HUDEP-2 (cell line): ENCODE data around the gene PDX1.
"Not testable (repeated sequence)": the region's sequence is repeated elsewhere in the genome, so short reads cannot be mapped to it uniquely, and the experiment has no call there.

Source experiments
- DNase-seq, 76 experiments: peaks; one replicate each; lab custom pipeline; 2025; ENCODE audit not compliant: unreplicated experiment in 76 of 76; lab: John Stamatoyannopoulos, UW

Gene PDX1

DNA sequence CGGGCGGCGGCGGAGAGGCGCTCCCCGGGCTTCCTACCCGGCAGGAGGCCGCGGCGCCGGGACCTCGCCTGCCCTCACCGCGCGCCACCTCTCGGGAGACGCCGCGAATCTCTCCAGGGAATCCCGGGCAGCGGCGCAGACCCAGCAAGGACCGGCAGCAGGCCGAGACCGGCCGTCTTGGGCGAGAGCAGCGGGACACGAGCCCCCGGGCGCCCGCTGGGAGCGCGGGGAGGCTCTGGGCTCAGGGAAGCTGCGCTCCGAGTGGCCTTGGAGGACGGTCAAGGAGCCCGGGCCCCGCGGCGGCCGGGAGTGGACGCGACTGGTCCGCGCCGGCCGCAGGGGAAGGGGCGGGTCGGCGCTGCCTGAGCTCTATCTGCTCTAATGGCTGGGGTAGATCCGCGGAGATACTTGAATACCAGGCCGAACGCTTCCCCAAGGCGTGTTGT, 34.6 kb downstream of the PDX1 start:
- peak in 1 of 76 experiments; percentile 2 for DNase-seq

DNA sequence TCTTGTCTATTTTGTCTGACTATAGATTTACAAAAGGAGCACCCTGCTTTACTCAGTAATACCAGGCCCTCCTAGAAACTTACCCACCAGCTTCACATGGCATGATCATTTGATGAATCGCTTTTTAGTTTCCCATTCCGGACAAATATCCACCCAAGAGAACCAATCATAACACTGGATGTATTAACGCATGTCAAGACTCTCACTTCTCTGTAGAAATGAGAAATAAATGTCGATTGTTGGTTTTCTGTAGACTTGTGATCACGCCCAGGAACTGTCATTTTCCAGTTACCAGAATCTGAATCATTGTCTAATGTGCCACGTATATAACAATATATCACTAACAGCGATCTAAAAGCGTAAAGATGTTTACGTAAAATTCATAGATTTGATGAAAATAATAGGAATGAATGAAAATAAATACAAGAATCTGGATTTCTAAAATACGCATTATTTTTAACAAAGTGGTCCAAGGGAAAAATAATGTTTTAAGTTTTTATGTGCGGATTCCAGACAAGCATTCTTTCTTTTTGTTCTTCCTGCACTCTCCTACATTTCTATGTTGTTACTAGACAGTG, 35.3 kb downstream of the PDX1 start:
- no peak for DNase-seq

DNA sequence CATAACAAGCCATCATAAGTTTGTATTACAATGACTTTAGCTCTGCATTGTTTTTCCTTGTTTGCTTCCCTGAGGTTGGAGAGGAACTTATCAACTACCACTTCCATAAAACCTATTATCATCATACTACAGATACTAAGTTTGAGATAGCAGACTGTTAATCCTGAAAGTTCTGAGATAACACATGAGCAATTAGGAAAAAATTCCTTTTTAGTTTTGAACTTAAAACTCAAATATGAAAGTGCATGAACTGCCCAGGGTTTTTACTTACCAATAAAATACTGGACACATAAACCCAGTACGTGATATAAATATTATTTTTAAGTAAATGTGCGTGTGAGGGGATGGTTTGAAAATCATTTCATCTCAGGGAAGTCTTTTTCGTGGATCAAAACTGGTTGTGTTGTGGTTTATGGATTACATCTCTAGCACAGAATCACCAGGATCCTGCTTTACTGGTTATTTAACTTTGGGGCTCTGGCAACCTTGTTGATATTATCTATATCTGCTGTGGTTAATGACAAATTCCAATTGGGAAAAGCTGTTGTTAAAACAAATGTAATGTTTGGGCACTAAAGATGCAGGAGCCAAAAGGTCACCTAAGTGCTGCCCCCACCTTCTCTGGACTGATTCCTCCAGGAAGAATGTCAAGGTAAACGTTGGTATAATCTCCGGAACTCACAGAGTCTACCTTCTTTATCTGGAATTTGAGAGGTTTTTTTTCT, 36.9 kb downstream of the PDX1 start:
- DNase-seq = no peak

DNA sequence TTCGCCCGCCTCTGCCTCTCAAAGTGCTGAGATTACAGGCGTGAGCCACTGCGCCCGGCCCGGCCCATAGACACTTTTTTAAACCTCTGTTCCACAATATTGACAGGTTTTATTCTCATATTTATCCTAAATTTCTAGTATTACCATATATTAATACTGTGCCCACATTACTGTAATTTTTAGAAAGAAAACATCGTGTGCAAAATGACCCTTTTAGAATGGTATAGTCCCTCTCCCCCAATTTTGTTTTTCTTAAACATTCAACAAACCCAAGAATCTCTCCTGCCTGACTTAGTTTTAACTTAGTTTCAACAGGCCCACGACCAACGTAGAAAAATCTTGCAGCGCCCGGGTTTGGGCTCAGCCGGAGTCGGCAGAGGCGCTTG, 40.2 kb downstream of the PDX1 start:
- DNase-seq = no peak

DNA sequence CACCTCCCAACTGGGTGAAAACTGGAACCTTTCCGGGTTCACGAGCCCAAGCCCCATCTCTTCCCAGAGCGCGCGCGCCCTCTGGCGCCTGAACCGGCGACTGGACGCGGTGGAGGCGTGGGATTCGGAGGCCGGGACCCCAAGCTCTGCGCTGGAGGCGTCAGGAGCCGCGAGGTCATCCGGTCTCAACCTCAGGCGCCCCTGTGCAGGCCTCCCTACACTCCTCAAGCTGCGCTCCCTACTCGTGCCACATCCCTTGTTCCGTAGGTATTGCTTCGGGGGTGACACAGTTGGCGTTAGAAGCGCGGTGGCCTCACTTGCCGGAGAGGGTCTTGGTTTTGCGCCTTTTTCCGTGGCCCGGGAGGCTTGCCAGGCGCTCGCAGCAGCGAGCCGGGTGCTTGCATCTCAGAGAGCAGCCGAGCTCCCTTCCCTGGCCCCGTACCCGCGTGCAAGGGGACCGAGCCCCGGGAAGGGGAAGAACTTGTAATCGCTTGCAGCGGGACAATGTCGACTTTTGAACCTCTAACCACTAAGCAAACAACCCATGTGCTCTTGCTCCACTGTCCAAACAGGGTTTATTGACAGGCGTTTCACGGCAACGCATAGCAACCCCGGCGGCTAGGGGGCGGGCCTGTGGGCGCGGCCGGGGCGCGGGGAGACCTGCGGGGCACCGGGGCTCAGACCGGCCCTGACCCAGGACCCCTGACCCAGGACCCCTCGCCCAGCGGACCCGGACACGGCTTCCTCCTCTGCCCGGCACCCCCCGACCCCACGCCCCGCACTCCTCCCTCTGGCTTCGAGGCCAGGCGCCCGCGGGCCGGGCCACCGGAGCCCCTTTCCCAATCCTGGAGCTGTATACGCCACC, 40.8 kb downstream of the PDX1 start:
- peak in 10 of 76 experiments; percentile 1 to 23 (median 8) for DNase-seq

DNA sequence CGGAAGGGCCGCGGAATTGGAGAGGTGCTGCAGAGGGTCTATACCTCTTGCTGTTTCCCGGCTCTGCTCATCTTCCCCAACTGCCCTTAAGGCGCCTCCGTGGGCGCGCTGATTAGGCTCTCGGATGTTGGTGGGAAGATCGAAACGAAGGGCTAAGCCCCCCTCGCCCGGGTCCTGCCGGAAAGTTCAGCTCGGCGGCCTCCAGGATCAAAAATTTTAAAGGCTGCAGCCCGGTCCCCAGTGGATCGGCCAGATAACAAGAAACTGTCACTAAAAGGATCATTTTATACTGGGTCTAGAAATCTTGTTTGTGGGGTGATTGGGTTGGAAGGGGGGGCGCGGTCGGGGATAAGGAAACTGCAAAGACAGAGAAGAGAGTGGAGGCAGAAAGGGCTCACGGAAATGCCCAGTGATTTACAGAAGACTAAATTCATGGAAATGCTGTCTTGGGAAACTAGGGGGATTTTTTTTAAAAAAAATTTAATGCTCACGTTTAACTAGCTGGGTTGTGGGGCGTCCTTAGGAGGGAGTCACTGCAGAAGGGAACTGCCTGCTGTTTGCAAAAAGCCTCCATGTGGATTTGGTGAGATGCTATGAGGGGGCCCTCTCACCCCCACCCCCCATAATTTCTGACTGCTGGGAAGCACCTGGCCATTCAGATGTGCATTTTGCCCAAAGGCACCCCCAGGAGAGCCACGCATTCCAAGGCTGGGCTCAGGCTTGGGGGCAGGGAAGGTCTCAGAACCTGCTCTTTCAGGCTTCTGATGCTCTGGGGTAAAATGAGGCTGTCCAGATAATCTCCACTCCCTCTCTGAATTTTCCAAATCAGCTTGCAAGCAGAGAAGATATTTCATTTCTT, 41.7 kb downstream of the PDX1 start:
- DNase-seq = no peak

DNA sequence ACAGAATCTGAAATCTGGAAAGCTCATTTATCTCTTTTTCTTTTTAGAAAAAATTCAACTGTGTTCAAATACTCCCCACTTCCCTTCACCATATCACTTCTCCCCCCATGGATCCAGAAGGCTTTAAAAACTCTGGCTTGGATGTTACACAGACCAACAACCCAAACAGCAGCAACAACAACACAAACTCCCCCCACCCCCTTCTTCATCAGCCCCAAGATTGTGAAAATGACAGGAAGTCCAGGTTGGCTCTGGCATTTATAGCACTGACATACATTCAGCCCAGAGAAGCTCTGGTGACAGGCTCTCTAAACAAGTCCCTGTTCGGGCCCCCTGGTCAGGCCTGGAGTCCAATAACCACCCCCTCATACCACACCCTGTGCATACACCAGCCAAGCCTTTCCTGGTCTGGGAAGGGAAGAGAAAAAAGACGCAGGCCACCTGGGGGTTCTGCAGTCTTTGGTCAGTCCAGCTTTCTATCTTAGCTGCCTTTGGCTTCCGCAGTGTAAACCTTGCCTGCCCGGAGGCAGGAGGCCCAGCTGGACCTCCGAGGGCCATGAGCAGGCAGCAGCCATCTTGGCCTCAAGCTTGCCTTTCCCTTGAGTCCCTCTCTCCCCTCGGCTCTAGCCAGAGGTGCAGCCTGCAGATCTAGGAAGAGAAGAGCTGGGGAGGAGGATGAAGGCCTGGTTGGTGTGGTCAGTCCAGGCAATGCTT, 42.5 kb downstream of the PDX1 start:
- DNase-seq = no peak

DNA sequence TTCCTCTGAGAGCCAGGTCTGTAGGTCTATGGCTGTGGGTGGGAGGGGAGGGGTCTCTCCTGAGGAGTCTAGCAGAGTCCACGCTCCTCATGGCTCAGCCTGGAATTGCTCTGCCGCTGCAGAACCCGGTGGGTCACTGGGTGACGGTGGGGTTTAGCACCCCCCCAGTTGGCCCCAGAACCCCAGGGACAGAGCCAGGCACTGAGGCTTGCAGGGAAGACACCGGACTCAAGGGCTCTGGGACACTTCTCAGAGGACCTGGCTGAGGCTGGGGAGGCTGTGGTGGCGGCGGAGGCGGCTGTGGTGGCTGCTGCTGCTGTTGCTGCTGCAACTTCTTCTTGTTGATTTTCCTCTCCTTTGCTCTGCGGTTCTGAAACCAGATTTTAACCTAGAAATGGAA, 43.2 kb downstream of the PDX1 start:
- no peak for DNase-seq

DNA sequence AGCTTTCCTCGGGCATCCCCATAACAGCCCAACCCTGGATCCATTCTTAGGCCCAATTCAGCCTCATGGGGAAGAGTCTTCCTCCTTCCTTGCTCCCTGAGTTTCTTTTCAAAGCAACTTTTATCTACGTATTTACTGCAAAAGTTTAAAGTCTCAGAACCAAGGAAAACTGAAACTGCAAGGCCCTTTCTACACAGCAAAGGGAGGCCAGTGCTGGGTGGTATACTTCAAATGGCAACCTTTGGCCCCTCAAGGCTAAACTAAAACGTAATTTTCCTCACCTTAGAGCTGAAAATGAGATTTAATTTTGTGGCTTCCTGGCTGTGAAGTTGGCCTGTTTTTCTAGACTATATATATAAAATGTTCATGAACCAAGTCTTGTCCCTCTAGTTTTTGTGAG, 43.7 kb downstream of the PDX1 start:
- no peak for DNase-seq

DNA sequence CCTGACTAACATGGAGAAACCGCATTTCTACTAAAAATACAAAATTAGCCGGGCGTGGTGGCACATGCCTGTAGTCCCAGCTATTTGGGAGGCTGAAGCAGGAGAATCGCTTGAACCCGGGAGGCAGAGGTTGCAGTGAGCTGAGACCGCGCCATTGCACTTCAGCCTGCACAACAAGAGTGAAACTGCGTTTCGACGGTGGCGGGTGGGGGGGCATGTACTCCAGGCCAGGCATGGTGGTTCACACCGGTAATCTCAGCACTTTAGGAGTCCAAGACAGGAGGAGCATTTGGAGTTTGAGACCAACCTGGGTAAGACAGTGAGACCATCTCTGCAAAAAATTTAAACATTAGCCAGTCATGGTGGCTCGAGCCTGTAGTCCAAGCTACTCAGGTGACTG, 44.4 kb downstream of the PDX1 start:
- DNase-seq = not testable (repeated sequence)

DNA sequence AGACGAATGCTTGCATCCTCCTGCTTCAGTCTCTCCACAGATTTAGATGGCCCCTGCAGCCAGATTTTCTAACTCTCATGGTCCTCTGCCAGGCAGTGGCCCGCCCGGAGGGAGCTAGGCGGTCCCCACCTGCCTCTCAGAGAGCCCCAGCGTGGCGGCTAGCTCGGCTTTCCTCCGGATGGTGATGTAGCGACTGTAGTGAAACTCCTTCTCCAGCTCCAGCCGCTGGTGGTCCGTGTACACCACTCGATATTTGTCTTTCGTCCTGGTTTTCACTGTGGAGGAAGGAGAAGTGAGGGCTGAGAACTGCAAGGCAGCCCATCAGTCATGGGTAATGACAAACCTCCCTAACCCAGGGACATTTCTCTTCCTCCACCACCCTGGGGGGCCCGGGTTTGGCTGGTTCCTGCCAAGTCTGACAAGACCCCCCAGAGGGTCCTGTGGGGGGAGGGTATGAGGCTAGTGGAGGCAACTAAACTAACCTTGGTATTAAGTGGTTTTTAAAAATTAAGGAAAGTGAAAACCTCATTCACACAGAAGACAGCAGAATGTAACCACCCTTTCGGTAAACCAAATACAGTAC, 45.0 kb downstream of the PDX1 start:
- DNase-seq = no peak

DNA sequence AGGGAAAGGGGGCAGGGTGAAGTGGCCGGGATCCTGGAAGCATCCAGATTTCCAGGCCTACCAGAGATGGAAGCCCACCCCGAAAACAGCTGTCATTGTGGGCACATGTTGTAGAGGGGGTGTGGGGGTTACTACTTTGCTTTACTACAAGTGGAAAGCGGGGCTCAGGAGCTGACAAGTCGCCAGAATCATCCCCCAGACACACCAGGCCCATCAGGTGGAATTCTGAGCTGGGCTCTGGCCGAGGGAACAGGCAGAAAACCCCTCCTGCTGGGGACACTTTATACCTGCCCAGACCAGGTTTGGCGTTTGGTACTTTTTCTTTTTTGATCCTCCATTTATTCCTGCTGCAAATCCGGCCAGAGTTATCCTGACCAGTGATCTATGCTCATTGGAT, 45.5 kb downstream of the PDX1 start:
- DNase-seq = no peak

DNA sequence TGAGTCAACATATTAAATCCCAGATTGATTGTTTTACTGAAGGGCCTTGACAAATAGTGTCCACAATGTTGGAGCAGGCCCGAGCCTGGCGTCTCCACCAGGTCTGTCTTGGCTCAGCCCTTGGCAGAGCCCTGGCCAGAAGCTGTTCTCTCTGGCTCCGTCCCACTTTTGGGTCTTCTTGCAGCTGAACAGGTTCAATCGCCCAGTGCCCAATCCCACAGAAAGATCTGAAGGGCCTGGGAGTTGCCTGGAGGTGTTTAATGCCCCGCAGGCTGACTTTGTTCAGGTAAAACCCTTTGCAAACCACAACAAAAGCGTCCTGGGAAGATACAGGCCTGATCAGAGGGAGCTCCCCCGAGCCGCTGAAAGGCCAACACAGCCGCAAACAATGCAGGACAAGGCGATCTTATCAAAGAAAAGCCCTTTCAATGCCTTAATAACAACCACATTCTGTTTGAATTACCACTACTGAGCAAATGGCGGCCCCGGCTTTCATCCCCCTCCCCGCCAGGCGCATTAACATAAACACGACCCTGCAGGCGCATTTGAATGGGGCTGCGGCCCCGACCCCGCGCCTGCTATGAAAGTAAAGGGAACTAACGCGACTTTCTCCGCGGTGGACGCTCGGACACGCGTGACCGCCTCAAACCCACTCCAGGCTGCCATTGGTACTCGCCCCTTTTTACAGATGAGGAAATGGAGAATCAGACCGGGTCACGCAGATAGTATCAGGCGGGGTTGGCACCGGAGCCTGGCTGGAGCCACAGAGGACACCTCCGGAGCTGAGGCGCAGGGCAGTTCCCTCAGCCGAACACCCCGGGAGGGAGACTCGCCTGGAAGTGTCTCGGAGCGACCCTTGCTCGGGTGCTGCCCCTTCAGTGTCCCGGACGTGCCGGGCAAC, 46.2 kb downstream of the PDX1 start:
- DNase-seq = no peak

DNA sequence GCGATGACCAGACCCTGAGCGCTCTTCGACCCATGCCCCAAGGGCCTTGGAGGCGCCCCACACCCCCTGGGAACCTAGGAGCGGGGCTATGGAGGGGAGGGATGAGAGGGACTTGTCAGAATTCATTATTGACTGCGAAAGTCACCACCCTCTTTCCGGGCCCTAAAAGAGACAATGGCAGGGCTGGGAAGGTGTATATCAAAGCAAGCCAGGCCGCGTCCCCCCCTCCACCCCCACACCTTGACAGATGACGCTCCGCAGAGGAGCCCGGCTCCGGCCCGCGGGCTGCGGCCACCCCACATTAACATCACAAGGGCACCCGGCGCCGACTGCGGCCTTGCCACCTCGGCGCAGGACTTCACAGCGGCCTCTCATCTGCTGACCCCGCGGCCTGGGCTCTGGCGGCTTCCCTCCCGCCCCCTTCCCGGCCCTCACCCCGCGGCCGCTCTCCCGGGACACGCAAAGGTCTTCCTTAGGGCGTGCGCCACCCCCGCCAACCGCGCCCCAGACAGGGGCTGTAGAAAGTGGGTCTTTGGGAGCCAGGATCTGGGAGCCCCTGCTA, 46.9 kb downstream of the PDX1 start:
- DNase-seq = no peak

DNA sequence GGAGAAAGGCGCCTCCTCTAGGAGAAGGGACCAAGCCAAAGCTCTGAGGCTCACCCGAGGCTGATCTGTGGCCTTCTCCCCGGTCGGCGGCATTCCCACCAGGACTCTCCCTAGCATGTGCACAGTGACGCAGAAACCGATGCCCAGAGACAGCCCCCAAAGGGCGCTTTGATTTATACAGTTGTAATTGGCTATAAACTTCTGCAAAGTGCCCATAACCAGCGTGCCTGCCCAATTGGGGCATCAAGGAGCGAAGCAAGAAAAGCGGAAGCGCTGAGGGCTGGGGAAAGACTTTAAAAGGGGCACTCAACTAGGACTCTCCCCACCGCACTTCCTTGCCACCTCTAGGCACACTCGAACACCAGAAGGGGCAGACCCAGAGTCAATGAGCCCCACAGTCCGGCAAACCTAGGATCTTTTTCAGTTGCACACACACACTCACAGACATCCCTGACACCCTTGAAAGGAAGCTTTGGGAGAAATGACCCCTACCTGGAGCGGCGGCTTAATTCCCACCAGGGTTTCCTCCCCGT, 47.5 kb downstream of the PDX1 start:
- DNase-seq = no peak

DNA sequence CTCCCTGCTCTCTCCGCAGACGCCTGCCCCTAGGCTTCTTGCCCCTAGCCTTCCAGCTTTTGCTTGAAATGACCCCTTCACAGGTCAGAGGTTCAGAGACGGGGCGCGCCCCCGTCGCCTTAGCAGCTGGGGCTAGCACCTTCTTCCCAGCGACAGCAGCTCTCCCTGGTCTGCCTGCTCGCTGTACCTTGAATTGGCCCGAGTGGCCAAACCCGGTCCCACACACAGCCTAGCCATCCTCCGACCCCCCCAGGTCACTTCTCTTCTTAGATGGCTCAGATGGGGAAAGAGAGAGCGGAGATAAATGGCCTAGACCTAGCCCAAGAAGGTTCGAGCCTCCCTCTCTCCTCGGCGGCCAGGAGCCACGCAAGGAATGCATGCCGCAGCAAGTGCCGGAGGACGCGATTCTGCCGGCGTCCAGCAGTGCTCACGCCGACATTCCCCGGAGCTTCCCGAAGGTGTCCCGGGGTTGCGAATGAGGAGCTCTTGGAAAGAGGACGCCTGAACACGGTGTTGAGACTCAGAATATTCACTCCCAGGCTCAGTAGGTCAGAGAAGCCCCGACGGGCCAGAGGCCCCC, 48.0 kb downstream of the PDX1 start:
- DNase-seq = no peak

DNA sequence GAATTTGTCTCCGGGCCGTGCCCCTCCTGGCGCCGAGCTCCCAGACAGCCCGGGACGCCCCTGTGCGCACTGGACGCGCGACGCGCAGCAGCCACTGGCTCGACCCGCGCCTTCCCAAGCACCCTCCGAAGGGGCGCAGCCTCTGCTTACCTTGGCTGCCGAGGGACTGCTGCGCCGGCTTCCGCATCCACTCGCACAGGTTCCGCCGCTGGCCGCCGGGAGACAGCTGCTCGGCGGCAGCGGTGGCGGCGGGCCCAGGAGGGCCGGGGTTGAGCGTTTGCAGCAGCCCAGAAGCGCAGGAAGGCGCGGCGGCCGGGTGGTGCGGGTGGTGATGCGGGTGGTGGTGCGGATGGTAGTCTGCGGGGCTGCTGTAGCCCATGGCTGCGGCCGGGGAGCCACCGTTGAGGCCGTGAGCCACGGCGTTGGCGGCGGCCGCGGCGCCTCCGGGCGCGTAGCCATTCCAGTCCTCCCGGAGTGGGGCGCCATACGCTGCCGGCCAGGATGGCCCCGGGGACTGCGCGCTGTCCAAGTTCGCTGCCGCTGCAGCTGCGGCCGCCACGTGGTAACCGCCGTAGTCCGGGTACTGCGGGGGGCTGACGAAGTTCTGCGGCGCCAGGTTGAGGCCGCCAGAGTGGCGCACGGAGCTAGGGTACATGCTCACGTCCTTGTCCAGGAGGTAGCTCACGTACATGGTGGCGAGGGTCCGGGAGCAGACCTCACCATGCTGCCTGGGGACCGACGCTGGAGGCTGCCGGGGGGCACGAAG, 48.7 kb downstream of the PDX1 start:
- no peak for DNase-seq
